ENCODE data around the gene TRIM14. TPM values are rescaled to one million over a fixed set of nuclear protein-coding genes. Genes with fewer than 3 reads are reported as not detected.

TRIM14 gene
- polyA plus RNA-seq, 1 experiment, result 9.9 TPM

- no peak for TF ChIP-seq CTCF (IDR thresholded peaks at IDR 0.05; ENCODE audit: insufficient read depth, low read depth, low read length)
- DNase-seq (ENCODE audit: low read depth), result no peak
- Histone ChIP-seq H3K36me3 (ENCODE audit: control insufficient read depth, insufficient read depth, low read length) (no peaks in the 10 kb centered on the region), H3K4me3 (ENCODE audit: low read depth, low read length) (no peak overlapping the region), H3K27me3 (ENCODE audit: control insufficient read depth, insufficient read depth, low read length) (no peaks in the 10 kb centered on the region; the same call in 1 of the 2 replicates)
- CTCF ChIA-PET, result no interaction called here
- POLR2A ChIA-PET, result no interaction called here
These were observed 24.0 kb upstream of the TRIM14 start for GRCh38 chr9:98142925-98143481.

- H3K36me3 ChIP-seq (ENCODE audit: control insufficient read depth, insufficient read depth, low read length), result no peaks in the 10 kb centered on the region
- no peak overlapping the region for H3K4me3 ChIP-seq (ENCODE audit: low read depth, low read length)
- CTCF ChIA-PET, result no interaction called here
- TF ChIP-seq CTCF (IDR thresholded peaks at IDR 0.05; ENCODE audit: insufficient read depth, low read depth, low read length), result no peak
- POLR2A ChIA-PET, result no interaction called here
- no peak for DNase-seq (ENCODE audit: low read depth)
- no peaks in the 10 kb centered on the region; the same call in 1 of the 2 replicates for H3K27me3 ChIP-seq (ENCODE audit: control insufficient read depth, insufficient read depth, low read length)
These were observed 23.3 kb upstream of the TRIM14 start for GRCh38 chr9:98142182-98142907.

GRCh38 chr9:98140503-98140902, 21.5 kb upstream of the TRIM14 start:
- ChIA-PET POLR2A (no interaction called here), CTCF (no interaction called here)
- Histone ChIP-seq H3K4me3 (ENCODE audit: low read depth, low read length) (no peak overlapping the region), H3K27me3 (ENCODE audit: control insufficient read depth, insufficient read depth, low read length) (no peaks in the 10 kb centered on the region; the same call in 1 of the 2 replicates), H3K36me3 (ENCODE audit: control insufficient read depth, insufficient read depth, low read length) (no peaks in the 10 kb centered on the region)
- TF ChIP-seq CTCF (IDR thresholded peaks at IDR 0.05; ENCODE audit: insufficient read depth, low read depth, low read length), result no peak
- no peak for DNase-seq (ENCODE audit: low read depth)

GRCh38 chr9:98136489-98136888, 17.5 kb upstream of the TRIM14 start:
- DNase-seq (ENCODE audit: low read depth), result no peak
- ChIA-PET CTCF (interaction anchor here (1.0 kb wide), 1 partner anchor 36 kb away, joined by 3 read pairs; no protein-coding TSS in a partner anchor), POLR2A (no interaction called here)
- no peaks in the 10 kb centered on the region for H3K36me3 ChIP-seq (ENCODE audit: control insufficient read depth, insufficient read depth, low read length)
- no peak overlapping the region for H3K4me3 ChIP-seq (ENCODE audit: low read depth, low read length)
- no peaks in the 10 kb centered on the region; the same call in 1 of the 2 replicates for H3K27me3 ChIP-seq (ENCODE audit: control insufficient read depth, insufficient read depth, low read length)
- TF ChIP-seq CTCF (IDR thresholded peaks at IDR 0.05; ENCODE audit: insufficient read depth, low read depth, low read length), result no peak

GRCh38 chr9:98135938-98136337, 16.9 kb upstream of the TRIM14 start:
- CTCF ChIA-PET, result no interaction called here
- Histone ChIP-seq H3K36me3 (ENCODE audit: control insufficient read depth, insufficient read depth, low read length) (no peaks in the 10 kb centered on the region), H3K4me3 (ENCODE audit: low read depth, low read length) (no peak overlapping the region), H3K27me3 (ENCODE audit: control insufficient read depth, insufficient read depth, low read length) (no peaks in the 10 kb centered on the region; the same call in 1 of the 2 replicates)
- POLR2A ChIA-PET, result no interaction called here
- no peak for TF ChIP-seq CTCF (IDR thresholded peaks at IDR 0.05; ENCODE audit: insufficient read depth, low read depth, low read length)
- no peak for DNase-seq (ENCODE audit: low read depth)

All from BJ (cell line).